ENCODE results near the gene MMP15. TPM values are rescaled to one million over a fixed set of nuclear protein-coding genes. Genes with fewer than 3 reads are reported as not detected.

The MMP15 gene
- total RNA-seq, 1 donor from 2014 or later: 5.2 TPM

DNA sequence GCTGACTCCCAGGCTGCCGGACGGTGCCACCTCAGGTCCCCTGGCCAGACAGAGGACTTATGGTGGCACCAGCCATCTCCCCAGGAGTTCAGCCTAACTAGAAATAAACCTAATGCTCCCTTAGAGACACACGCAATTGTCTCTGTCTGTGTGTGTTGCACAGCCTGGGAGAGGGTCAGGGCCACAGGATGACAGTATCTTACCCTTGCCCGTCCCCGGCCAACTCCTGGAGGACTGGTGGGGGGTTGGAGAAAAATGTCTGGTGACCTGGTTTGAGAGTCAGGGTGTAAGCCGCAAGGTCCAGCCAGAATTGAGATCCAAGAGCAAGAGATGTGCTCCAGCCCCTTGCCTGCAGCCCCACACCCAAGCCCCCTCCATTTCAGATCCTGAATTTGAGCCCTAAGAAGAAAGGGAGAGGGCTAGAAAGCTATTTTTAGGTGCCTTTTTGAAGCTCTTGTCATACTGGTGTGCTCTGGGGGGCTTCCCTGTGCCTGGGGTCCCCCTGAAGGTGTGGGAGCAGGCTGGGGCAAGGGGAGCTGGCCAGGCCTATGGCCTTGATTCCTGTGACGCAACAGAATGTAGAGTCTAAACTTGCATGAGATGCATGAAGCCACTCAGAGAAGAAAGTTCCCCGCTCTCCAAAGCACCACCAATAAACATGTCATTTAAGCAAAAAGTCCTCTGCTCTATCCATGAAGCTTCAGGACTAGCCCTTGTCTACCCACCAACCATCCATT is 37.9 kb upstream of the MMP15 start:
- H3K9me3 Mint-ChIP-seq (ENCODE audit: unreplicated experiment): no peaks in the 10 kb centered on the region
- H3K4me1 Mint-ChIP-seq (ENCODE audit: unreplicated experiment): peaks cover 4% of the 10 kb centered on the region
- H3K27ac Mint-ChIP-seq (ENCODE audit: unreplicated experiment): no peak overlapping the region

GRCh38 chr16:57988929-57989328 is 36.6 kb upstream of the MMP15 start:
- Mint-ChIP-seq H3K27me3 (ENCODE audit: unreplicated experiment) (peaks cover 19% of the 10 kb centered on the region), H3K4me1 (ENCODE audit: unreplicated experiment) (peaks cover 4% of the 10 kb centered on the region), H3K4me3 (ENCODE audit: unreplicated experiment) (no peak overlapping the region), H3K9me3 (ENCODE audit: unreplicated experiment) (no peaks in the 10 kb centered on the region), H3K27ac (ENCODE audit: unreplicated experiment) (no peak overlapping the region), H3K36me3 (ENCODE audit: unreplicated experiment) (no peaks in the 10 kb centered on the region)
- TF ChIP-seq CTCF (IDR thresholded peaks at IDR 0.05): no peak
- no peak for DNase-seq (ENCODE audit: extremely low spot score, unreplicated experiment)

More for the DNA sequence above, 37.9 kb upstream of the MMP15 start:
- DNase-seq (ENCODE audit: extremely low spot score, unreplicated experiment): no peak
- no peak for TF ChIP-seq CTCF (IDR thresholded peaks at IDR 0.05)
- no peaks in the 10 kb centered on the region for H3K36me3 Mint-ChIP-seq (ENCODE audit: unreplicated experiment)
- peaks cover 20% of the 10 kb centered on the region for H3K27me3 Mint-ChIP-seq (ENCODE audit: unreplicated experiment)
- no peak overlapping the region for H3K4me3 Mint-ChIP-seq (ENCODE audit: unreplicated experiment)

- TF ChIP-seq CTCF (IDR thresholded peaks at IDR 0.05): no peak
Observed at GRCh38 chr16:57991551-57992059, 33.9 kb upstream of the MMP15 start.

DNA sequence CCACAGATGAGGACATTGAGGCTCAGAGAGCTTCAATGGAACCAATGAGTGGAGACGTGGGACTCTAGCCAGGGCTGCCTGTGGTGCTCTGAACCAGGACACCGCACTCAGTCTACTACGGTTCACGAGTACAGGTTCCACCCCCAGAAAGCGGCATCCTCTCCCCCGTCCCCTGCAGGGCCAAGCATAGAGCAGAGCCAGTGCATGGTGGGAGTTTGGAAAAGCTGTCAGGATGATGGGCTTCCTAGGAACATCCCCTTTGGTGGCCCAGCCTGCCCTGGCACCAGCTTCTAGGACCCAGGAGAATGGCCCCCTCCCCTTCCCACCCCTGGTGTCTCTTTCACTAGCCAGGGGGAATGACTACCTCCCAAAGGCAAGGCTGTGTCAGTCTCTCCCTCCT is 33.5 kb upstream of the MMP15 start:
- Mint-ChIP-seq H3K9me3 (ENCODE audit: unreplicated experiment) (no peaks in the 10 kb centered on the region), H3K27me3 (ENCODE audit: unreplicated experiment) (no peaks in the 10 kb centered on the region), H3K4me3 (ENCODE audit: unreplicated experiment) (no peak overlapping the region), H3K4me1 (ENCODE audit: unreplicated experiment) (peaks cover 2% of the 10 kb centered on the region), H3K36me3 (ENCODE audit: unreplicated experiment) (peaks cover 5% of the 10 kb centered on the region), H3K27ac (ENCODE audit: unreplicated experiment) (no peak overlapping the region)
- TF ChIP-seq CTCF (IDR thresholded peaks at IDR 0.05): no peak
- DNase-seq (ENCODE audit: extremely low spot score, unreplicated experiment): no peak

More at GRCh38 chr16:57991551-57992059, 33.9 kb upstream of the MMP15 start:
- Mint-ChIP-seq H3K27ac (ENCODE audit: unreplicated experiment) (no peak overlapping the region), H3K4me3 (ENCODE audit: unreplicated experiment) (no peak overlapping the region), H3K4me1 (ENCODE audit: unreplicated experiment) (peaks cover 2% of the 10 kb centered on the region), H3K9me3 (ENCODE audit: unreplicated experiment) (no peaks in the 10 kb centered on the region), H3K27me3 (ENCODE audit: unreplicated experiment) (peaks cover 4% of the 10 kb centered on the region), H3K36me3 (ENCODE audit: unreplicated experiment) (peaks cover 4% of the 10 kb centered on the region)
- DNase-seq (ENCODE audit: extremely low spot score, unreplicated experiment): no peak

- Mint-ChIP-seq H3K4me3 (ENCODE audit: unreplicated experiment) (no peak overlapping the region), H3K4me1 (ENCODE audit: unreplicated experiment) (peaks cover 2% of the 10 kb centered on the region), H3K9me3 (ENCODE audit: unreplicated experiment) (no peaks in the 10 kb centered on the region), H3K27ac (ENCODE audit: unreplicated experiment) (no peak overlapping the region), H3K36me3 (ENCODE audit: unreplicated experiment) (peaks cover 7% of the 10 kb centered on the region), H3K27me3 (ENCODE audit: unreplicated experiment) (no peaks in the 10 kb centered on the region)
- DNase-seq (ENCODE audit: extremely low spot score, unreplicated experiment): no peak
- TF ChIP-seq CTCF (IDR thresholded peaks at IDR 0.05): no peak
Observed at GRCh38 chr16:57993438-57993837, 32.1 kb upstream of the MMP15 start.

All from osteocyte (in vitro differentiated cells).